Osteoblast (primary cell): ENCODE data around the gene TCL1B. TPM values are rescaled to one million over a fixed set of nuclear protein-coding genes. Genes with fewer than 3 reads are reported as not detected.

Experiments
- DNase-seq: peaks from one replicate; pipeline ENCODE4 v3.0.0; 2011; ENCODE audit warnings: low spot score, mixed read lengths; ENCODE audit not compliant: insufficient read length; ENCODE audit errors: missing footprints
- H2AFZ ChIP-seq: 2 replicates; pipeline ENCODE4 v1.6.0; 2011; ENCODE audit warnings: mild to moderate bottlenecking, low read length
- H3K27ac ChIP-seq: 2 replicates; pipeline ENCODE4 v1.5.1; 2011; ENCODE audit warnings: mild to moderate bottlenecking, low read depth, low read length, moderate library complexity
- H3K27me3 ChIP-seq: 2 replicates; pipeline ENCODE4 v1.6.0; 2012; ENCODE audit warnings: mild to moderate bottlenecking, control low read depth, inconsistent platforms, low read length, moderate library complexity; ENCODE audit not compliant: insufficient read depth
- H3K36me3 ChIP-seq: 2 replicates; pipeline ENCODE4 v1.5.1; 2011; ENCODE audit warnings: mild to moderate bottlenecking, low read length, control low read depth, moderate library complexity; ENCODE audit not compliant: insufficient read depth
- H3K4me1 ChIP-seq: 2 replicates; pipeline ENCODE4 v1.5.1; 2011; ENCODE audit warnings: mild to moderate bottlenecking, low read length, control low read depth, moderate library complexity; ENCODE audit not compliant: insufficient read depth
- H3K4me2 ChIP-seq: 2 replicates; pipeline ENCODE4 v1.6.0; 2011; ENCODE audit warnings: mild to moderate bottlenecking, low read length; ENCODE audit not compliant: insufficient read depth
- H3K4me3 ChIP-seq: fragments of 200-600 bp; sonication (generic); 3 replicates; pipeline ENCODE4 v1.5.1; 2012; ENCODE audit warnings: mild to moderate bottlenecking, low read length, inconsistent platforms; ENCODE audit not compliant: insufficient read depth
- H3K79me2 ChIP-seq: 2 replicates; pipeline ENCODE4 v1.6.0; 2012; ENCODE audit warnings: mild to moderate bottlenecking, low read length, control low read depth, inconsistent platforms; ENCODE audit not compliant: insufficient read depth
- H3K9me3 ChIP-seq: 2 replicates; pipeline ENCODE4 v1.5.1; 2011; ENCODE audit warnings: low read depth, low read length, control low read depth
- H4K20me1 ChIP-seq: 2 replicates; pipeline ENCODE4 v1.6.0; 2012; ENCODE audit warnings: mild to moderate bottlenecking, low read length, control low read depth; ENCODE audit not compliant: insufficient read depth
- CTCF ChIP-seq: IDR thresholded peaks from 2 replicates; pipeline ENCODE4 v1.5.1; 2011; ENCODE audit warnings: mild to moderate bottlenecking, low read depth, low read length, moderate library complexity; ENCODE audit errors: extremely low read depth
- small RNA-seq: library from RNA; depleted of rRNA; stranded (forward); fragments of <200 nt; gene quantifications from one replicate; pipeline ENCODE3, GENCODE V24; 2012
- total RNA-seq: library from RNA; depleted of rRNA; stranded (reverse); fragments of >200 nt; gene quantifications from 2 replicates; pipeline ENCODE4 v1.2.3, GENCODE V29; 2012

TCL1B gene
- total RNA-seq, 1 donor = not detected

- Histone ChIP-seq H4K20me1 (no peaks in the 10 kb centered on the region), H3K27ac (no peak overlapping the region), H3K4me1 (no peaks in the 10 kb centered on the region), H2AFZ (no peak overlapping the region), H3K4me3 (no peak overlapping the region), H3K9me3 (no peaks in the 10 kb centered on the region), H3K27me3 (no peaks in the 10 kb centered on the region), H3K4me2 (no peak overlapping the region), H3K36me3 (no peaks in the 10 kb centered on the region), H3K79me2 (no peaks in the 10 kb centered on the region)
- TF ChIP-seq CTCF = no peak
- DNase-seq = no peak
Measured at GRCh38 chr14:95741781-95742180, 55.6 kb downstream of the TCL1B start.

Small RNA genes within 50 kb of the gene (small RNA-seq; reads per million reads assigned to genes)
- gene RF02193 = not detected

Other genes starting within 250 kb of the TCL1B start
- gene SYNE3, start 169.8 kb upstream of the TCL1B start, total RNA-seq = 23.9 and 26.8 TPM in 2 replicates
- 19.9 and 22.7 TPM in 2 replicates for gene GLRX5, start 151.4 kb upstream of the TCL1B start, total RNA-seq
- not detected in 2 replicates for gene TCL1A, start 27.7 kb downstream of the TCL1B start, total RNA-seq
- gene TUNAR, start 190.4 kb downstream of the TCL1B start, total RNA-seq = not detected in 2 replicates